ENCODE results near the gene LBP. TPM values are rescaled to one million over a fixed set of nuclear protein-coding genes. Genes with fewer than 3 reads are reported as not detected.
"Not testable (repeated sequence)": the region's sequence is repeated elsewhere in the genome, so short reads cannot be mapped to it uniquely, and the experiment has no call there.

LBP gene
- total RNA-seq, 2 donors from 2014 or later, result 2.3 TPM; not detected in 1

DNA sequence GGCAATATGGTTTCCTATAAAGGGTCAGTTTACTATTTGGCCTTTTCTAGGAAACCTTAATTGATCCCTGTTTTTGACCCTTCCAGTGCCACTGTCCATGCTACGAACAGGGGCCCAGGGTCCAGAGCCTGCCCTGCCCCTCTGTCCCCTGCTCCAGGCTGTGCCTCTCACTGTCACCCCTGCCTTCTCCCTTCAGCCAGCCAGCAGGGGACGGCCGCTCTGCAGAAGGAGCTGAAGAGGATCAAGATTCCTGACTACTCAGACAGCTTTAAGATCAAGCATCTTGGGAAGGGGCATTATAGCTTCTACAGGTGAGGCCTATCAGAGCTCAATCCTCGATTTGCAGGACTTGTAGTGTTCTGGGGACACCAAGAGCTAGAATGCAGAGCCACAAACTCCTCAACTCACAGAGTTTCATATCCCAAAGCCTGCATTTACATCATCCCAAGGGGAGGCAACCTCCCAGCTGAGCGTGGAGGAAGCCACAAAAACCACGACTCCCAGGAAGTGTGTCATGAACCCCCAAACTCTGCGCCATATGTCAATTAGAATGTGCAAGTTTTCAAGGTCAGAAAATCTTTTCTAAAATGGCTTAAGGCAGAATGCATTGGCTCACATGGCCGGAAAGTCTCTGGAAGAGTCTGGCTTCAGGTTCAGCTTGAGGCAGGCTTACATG, 38.8 kb upstream of the LBP start:
- Histone ChIP-seq H3K4me1 (no peaks in the 10 kb centered on the region), H3K4me3 (no peak overlapping the region), H3K36me3 (no peaks in the 10 kb centered on the region), H3K27me3 (no peaks in the 10 kb centered on the region), H3K27ac (no peak overlapping the region), H3K9me3 (no peaks in the 10 kb centered on the region)
- no peak for TF ChIP-seq CTCF (IDR thresholded peaks at IDR 0.05)
- no peak for DNase-seq (ENCODE audit: low spot score)

DNA sequence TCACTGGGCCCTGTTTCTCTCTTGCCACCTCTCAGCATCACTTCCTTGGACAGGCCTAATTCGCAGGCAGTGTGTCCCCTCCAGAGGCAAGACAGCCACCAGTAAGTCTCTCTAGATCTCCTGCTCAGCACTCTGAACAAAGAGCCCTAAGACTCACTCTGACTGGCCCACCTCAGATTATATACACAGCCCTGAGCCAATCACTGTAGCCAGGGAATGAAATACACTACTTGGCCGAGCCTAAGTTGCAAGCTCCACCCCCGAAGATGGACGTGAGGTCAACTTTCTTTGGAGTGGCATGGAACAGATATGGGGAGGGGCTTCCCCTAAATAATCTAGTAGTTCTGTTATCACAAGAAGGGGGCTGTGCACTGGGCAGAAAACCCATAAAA, 38.2 kb upstream of the LBP start:
- H3K36me3 ChIP-seq, result no peaks in the 10 kb centered on the region

GRCh38 chr20:38308447-38308846, 37.8 kb upstream of the LBP start:
- no peak overlapping the region for H3K27ac ChIP-seq
- no peaks in the 10 kb centered on the region for H3K4me1 ChIP-seq

More for the DNA sequence above, 38.2 kb upstream of the LBP start:
- H3K9me3 ChIP-seq, result no peaks in the 10 kb centered on the region
- DNase-seq (ENCODE audit: low spot score), result no peak
- no peak overlapping the region for H3K4me3 ChIP-seq
- no peaks in the 10 kb centered on the region for H3K4me1 ChIP-seq
- H3K27ac ChIP-seq, result no peak overlapping the region
- H3K27me3 ChIP-seq, result no peaks in the 10 kb centered on the region
- TF ChIP-seq CTCF (IDR thresholded peaks at IDR 0.05), result no peak

GRCh38 chr20:38311091-38311490, 35.2 kb upstream of the LBP start:
- no peaks in the 10 kb centered on the region for H3K4me1 ChIP-seq
- TF ChIP-seq CTCF (IDR thresholded peaks at IDR 0.05), result no peak
- H3K36me3 ChIP-seq, result no peaks in the 10 kb centered on the region
- H3K27me3 ChIP-seq, result no peaks in the 10 kb centered on the region
- no peak overlapping the region for H3K4me3 ChIP-seq
- DNase-seq (ENCODE audit: low spot score), result no peak
- no peaks in the 10 kb centered on the region for H3K9me3 ChIP-seq
- no peak overlapping the region for H3K27ac ChIP-seq

More at GRCh38 chr20:38308447-38308846, 37.8 kb upstream of the LBP start:
- H3K9me3 ChIP-seq, result no peaks in the 10 kb centered on the region
- H3K27me3 ChIP-seq, result no peaks in the 10 kb centered on the region
- H3K36me3 ChIP-seq, result no peaks in the 10 kb centered on the region
- DNase-seq (ENCODE audit: low spot score), result no peak
- H3K4me3 ChIP-seq, result no peak overlapping the region
- TF ChIP-seq CTCF (IDR thresholded peaks at IDR 0.05), result no peak

DNA sequence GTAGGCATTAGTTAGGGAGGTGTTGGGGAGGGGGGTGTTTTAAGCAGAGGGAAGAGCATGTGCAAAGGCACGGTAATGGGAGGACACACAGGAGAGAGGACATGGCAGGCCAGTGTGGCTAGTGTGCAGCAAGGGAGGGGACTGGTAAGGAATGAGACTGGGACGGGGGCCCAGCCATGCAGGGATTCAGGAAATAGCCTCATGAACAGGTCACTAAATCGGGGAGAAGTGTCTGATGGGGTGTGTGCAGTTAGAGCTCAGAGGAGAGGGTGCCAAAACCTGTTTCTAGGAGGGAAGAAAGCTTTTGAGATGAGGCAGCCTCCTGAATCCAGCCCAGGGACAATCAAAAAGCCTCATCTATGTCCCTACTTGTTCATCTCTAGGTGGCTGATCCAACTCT, 34.8 kb upstream of the LBP start:
- H3K9me3 ChIP-seq, result no peaks in the 10 kb centered on the region
- no peaks in the 10 kb centered on the region for H3K4me1 ChIP-seq
- no peak for TF ChIP-seq CTCF (IDR thresholded peaks at IDR 0.05)
- H3K27ac ChIP-seq, result no peak overlapping the region
- no peak for DNase-seq (ENCODE audit: low spot score)
- H3K27me3 ChIP-seq, result no peaks in the 10 kb centered on the region
- H3K36me3 ChIP-seq, result no peaks in the 10 kb centered on the region
- H3K4me3 ChIP-seq, result no peak overlapping the region

DNA sequence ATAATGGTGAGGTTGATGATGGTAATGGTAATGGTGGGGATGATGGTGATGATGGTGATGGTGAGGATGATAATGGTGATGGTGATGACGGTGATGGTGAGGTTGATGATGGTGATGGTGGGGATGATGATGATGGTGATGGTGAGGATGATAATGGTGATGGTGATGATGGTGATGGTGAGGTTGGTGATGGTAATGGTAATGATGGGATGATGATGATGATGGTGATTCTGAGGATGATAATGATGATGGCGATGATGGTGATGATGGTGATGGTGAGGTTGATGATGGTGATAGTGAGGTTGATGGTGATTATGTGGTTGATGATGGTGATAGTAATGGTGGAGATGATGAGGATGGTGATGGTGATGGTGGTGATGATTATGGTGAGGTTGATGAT, 32.6 kb upstream of the LBP start:
- Histone ChIP-seq H3K4me1 (no peaks in the 10 kb centered on the region), H3K36me3 (no peaks in the 10 kb centered on the region), H3K27ac (no peak overlapping the region), H3K27me3 (no peaks in the 10 kb centered on the region), H3K4me3 (no peak overlapping the region), H3K9me3 (no peaks in the 10 kb centered on the region)
- no peak for TF ChIP-seq CTCF (IDR thresholded peaks at IDR 0.05)
- no peak for DNase-seq (ENCODE audit: low spot score)

DNA sequence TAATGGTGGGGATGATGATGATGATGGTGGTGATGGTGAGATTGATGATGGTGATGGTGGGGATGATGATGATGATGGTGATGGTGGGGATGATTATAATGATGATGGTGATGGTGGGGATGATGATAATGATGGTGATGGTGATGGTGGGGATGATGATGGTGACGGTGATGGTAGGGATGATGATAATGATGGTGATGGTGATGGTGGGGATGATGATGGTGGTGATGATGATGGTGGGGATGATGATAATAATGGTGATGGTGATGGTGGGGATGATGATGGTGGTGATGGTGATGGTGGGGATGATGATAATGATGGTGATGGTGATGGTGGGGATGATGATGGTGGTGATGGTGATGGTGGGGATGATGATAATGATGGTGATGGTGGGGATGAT, 31.9 kb upstream of the LBP start:
- H3K4me1 ChIP-seq; H3K36me3 ChIP-seq; DNase-seq (ENCODE audit: low spot score); H3K4me3 ChIP-seq; H3K27ac ChIP-seq; H3K9me3 ChIP-seq; H3K27me3 ChIP-seq: not testable (repeated sequence)
